CD4-positive, alpha-beta T cell treated with Interleukin-2 at 100 ng/mL for 4 hours (primary cell): ENCODE results near the gene OR5B21.

Experiments
- DNase-seq: peaks from one replicate; pipeline ENCODE4 v3.0.0-alpha.2; 2020; ENCODE audit warnings: low spot score

Gene OR5B21

DNA sequence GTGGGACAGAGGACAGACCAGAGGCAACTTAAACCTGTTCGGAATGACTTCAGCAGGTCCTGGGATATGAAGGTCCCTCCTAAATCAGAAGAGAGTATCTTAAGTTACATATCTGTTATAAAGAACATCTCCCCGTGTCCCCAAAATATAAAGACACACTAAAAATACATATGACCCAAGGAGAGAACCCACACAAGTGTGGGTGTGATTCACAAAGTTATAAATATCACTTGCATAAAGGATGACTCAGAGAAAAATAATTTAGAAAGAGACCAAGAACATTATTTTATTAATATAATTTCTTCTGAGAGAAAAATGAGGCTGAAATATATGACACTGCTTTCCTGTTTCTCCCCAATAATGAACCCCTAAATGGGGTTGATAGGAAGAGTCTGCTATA lies 14.2 kb downstream of the OR5B21 start:
- DNase-seq: no peak

- DNase-seq: no peak
Measured at GRCh38 chr11:58490827-58491226, 17.1 kb downstream of the OR5B21 start.

DNA sequence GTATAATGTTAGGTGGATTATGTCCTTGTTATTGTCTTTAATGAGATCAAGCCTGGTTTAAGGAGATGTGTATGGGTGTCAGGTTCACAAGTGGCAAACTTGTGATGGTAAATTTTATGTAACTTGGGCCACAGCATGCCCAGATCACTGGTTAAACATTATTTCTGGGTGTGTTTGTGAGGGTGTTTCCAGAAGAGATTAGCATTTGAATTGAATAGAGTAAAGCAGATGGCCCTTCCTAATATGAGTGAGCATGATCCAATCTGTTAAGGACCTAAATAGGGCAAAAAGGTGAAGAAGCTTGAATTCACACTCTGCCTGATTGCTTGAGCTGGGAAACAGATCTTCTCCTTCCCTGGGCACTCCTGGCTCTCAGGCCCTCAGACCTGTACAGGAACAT lies 20.7 kb downstream of the OR5B21 start:
- no peak for DNase-seq

DNA sequence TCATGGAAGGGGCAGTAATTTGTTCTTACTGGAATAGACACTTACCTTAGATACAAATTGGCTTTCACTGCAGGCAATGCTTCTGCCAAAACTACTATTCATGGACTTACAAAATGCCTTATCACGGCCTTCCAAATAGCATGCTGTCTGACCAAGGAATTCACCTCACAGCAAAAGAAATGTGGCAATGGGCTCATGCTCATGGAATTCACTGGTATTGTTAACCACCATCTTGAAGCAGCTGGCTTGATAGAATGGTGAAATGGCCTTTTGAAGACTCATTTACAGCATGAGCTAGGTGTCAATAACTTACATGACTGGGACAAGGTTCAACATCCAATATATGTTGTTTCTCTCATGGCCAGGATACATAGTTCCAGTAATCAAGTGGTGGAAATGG lies 21.9 kb downstream of the OR5B21 start:
- no peak for DNase-seq

GRCh38 chr11:58471892-58472291 lies 36.0 kb downstream of the OR5B21 start:
- no peak for DNase-seq

DNA sequence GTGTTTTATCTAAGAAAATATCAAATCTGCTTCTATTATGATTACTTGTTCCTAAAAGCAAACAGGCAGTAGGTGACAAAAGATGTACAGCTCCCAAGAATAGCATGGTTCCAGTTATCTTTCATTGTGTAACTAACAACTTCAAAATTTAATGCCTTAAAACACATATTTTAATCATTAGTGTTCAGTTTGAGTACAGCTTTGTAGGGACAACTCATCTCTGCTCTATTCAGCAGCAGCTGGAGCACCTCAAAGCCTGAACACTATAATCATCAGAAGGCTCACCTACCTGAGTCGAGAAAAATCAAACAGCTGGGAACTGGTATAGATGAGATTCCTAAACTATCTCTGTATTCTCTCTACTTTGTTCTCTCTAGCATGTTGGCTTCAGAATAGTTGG lies 41.6 kb downstream of the OR5B21 start:
- no peak for DNase-seq

DNA sequence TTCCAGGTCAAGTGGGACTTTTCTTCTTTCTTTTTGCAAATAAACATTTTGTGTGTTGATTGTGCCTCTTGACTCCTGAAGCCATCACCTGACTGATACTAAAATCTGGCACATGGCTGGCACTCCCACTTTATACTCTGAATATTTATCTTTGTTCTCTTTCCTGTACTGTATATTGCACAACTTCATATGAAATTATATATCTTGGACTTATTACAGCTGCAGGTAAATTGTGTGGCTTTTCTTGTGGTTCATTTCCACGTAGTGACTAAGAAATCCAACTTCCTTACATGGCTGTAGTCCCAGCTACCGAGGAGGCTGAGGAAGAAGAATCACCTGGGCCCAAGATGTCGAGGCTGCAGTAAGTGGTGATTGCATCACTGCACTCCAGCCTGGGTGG lies 42.2 kb downstream of the OR5B21 start:
- no peak for DNase-seq
